ENCODE data around the gene ZNF385B.

DNA sequence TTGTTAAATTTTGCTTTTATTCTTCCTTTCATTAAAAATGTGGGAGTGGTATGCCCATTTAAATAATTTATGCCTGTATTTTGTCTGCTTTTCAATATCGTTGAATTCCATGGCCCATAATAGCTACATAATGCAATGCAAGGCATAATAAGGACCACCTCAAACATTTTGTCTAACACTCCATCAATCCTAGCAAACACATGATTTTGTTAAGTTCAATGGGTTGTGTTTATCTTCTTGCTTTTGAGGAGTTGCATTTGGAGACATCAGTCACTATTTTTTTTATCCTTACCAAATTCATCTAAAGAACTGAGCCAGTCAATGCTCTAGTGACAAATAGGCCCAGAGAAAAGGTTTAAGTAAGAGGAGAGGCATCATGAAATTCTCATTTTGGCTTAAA, 145.5 kb downstream of the ZNF385B start:
- TF ChIP-seq, protein P1, sequence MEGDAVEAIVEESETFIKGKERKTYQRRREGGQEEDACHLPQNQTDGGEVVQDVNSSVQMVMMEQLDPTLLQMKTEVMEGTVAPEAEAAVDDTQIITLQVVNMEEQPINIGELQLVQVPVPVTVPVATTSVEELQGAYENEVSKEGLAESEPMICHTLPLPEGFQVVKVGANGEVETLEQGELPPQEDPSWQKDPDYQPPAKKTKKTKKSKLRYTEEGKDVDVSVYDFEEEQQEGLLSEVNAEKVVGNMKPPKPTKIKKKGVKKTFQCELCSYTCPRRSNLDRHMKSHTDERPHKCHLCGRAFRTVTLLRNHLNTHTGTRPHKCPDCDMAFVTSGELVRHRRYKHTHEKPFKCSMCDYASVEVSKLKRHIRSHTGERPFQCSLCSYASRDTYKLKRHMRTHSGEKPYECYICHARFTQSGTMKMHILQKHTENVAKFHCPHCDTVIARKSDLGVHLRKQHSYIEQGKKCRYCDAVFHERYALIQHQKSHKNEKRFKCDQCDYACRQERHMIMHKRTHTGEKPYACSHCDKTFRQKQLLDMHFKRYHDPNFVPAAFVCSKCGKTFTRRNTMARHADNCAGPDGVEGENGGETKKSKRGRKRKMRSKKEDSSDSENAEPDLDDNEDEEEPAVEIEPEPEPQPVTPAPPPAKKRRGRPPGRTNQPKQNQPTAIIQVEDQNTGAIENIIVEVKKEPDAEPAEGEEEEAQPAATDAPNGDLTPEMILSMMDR (IDR thresholded peaks at IDR 0.05; ENCODE audit: poor library complexity, severe bottlenecking) = no peak
- TF ChIP-seq TAF1 (IDR thresholded peaks at IDR 0.05; ENCODE audit: low read depth) = no peak
- TF ChIP-seq POLR2AphosphoS5 (IDR thresholded peaks at IDR 0.05) = no peak
- TF ChIP-seq RAD21 (conservative IDR thresholded peaks at IDR 0.05) = no peak
- no peak for TF ChIP-seq EP300 (conservative IDR thresholded peaks at IDR 0.05; ENCODE audit: poor library complexity, severe bottlenecking)
- no peak for TF ChIP-seq SMC3 (conservative IDR thresholded peaks at IDR 0.05; ENCODE audit: poor library complexity)
- TF ChIP-seq, protein P2, sequence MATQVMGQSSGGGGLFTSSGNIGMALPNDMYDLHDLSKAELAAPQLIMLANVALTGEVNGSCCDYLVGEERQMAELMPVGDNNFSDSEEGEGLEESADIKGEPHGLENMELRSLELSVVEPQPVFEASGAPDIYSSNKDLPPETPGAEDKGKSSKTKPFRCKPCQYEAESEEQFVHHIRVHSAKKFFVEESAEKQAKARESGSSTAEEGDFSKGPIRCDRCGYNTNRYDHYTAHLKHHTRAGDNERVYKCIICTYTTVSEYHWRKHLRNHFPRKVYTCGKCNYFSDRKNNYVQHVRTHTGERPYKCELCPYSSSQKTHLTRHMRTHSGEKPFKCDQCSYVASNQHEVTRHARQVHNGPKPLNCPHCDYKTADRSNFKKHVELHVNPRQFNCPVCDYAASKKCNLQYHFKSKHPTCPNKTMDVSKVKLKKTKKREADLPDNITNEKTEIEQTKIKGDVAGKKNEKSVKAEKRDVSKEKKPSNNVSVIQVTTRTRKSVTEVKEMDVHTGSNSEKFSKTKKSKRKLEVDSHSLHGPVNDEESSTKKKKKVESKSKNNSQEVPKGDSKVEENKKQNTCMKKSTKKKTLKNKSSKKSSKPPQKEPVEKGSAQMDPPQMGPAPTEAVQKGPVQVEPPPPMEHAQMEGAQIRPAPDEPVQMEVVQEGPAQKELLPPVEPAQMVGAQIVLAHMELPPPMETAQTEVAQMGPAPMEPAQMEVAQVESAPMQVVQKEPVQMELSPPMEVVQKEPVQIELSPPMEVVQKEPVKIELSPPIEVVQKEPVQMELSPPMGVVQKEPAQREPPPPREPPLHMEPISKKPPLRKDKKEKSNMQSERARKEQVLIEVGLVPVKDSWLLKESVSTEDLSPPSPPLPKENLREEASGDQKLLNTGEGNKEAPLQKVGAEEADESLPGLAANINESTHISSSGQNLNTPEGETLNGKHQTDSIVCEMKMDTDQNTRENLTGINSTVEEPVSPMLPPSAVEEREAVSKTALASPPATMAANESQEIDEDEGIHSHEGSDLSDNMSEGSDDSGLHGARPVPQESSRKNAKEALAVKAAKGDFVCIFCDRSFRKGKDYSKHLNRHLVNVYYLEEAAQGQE (IDR thresholded peaks at IDR 0.05; ENCODE audit: borderline replicate concordance) = no peak

All from neural cell (in vitro differentiated cells).